ENCODE measurements around the gene NACA.
"Not testable (repeated sequence)": the region's sequence is repeated elsewhere in the genome, so short reads cannot be mapped to it uniquely, and the experiment has no call there.

NACA gene

GRCh38 chr12:56716458-56716857, 8.6 kb downstream of the NACA start:
- no peak for DNase-seq (ENCODE audit: low spot score)
- TF ChIP-seq, protein P1, sequence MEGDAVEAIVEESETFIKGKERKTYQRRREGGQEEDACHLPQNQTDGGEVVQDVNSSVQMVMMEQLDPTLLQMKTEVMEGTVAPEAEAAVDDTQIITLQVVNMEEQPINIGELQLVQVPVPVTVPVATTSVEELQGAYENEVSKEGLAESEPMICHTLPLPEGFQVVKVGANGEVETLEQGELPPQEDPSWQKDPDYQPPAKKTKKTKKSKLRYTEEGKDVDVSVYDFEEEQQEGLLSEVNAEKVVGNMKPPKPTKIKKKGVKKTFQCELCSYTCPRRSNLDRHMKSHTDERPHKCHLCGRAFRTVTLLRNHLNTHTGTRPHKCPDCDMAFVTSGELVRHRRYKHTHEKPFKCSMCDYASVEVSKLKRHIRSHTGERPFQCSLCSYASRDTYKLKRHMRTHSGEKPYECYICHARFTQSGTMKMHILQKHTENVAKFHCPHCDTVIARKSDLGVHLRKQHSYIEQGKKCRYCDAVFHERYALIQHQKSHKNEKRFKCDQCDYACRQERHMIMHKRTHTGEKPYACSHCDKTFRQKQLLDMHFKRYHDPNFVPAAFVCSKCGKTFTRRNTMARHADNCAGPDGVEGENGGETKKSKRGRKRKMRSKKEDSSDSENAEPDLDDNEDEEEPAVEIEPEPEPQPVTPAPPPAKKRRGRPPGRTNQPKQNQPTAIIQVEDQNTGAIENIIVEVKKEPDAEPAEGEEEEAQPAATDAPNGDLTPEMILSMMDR (conservative IDR thresholded peaks at IDR 0.05; ENCODE audit: low read depth): no peak
- H3K27ac ChIP-seq: peak overlapping the region; percentile 45
- ChIA-PET CTCF (interaction anchor here (0.5 kb wide), 1 partner anchor 101 kb away, joined by 5 read pairs; no protein-coding TSS in a partner anchor), POLR2A (ENCODE audit: low non-redundant PET) (interaction anchor here (0.7 kb wide), 1 partner anchor 29 kb away, joined by 8 read pairs; no protein-coding TSS in a partner anchor)

DNA sequence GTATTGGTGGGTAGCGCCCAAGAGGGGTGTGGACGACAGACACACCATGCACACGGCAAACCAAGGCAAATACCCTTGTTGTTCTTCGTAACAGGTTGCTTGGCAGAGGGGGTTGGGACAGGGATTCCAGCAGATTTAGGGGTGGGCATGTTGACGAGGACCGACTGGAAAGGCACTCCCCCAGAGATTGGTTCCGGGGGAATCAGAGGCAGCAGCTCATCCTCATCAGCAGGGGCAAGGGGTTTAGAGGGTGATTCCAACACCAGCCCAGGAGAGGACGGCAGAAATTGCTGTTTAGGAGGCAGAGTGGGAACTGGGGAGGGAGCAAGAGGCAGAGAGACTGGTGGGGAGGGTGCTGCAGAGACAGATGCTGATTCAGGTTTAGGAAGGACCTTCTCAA, 9.3 kb downstream of the NACA start:
- DNase-seq (ENCODE audit: low spot score): no peak
- POLR2A ChIA-PET (ENCODE audit: low non-redundant PET): no interaction called here
- peak overlapping the region; percentile 45 for H3K27ac ChIP-seq
- CTCF ChIA-PET: interaction anchor here (0.6 kb wide), 1 partner anchor 212 kb away, joined by 3 read pairs; no protein-coding TSS in a partner anchor
- TF ChIP-seq, protein P1 (conservative IDR thresholded peaks at IDR 0.05; ENCODE audit: low read depth): no peak

GRCh38 chr12:56714431-56714929, 10.6 kb downstream of the NACA start:
- POLR2A ChIA-PET (ENCODE audit: low non-redundant PET): no interaction called here
- TF ChIP-seq, protein P1 (conservative IDR thresholded peaks at IDR 0.05; ENCODE audit: low read depth): no peak
- DNase-seq (ENCODE audit: low spot score): no peak
- H3K27ac ChIP-seq: no peak overlapping the region
- CTCF ChIA-PET: no interaction called here

DNA sequence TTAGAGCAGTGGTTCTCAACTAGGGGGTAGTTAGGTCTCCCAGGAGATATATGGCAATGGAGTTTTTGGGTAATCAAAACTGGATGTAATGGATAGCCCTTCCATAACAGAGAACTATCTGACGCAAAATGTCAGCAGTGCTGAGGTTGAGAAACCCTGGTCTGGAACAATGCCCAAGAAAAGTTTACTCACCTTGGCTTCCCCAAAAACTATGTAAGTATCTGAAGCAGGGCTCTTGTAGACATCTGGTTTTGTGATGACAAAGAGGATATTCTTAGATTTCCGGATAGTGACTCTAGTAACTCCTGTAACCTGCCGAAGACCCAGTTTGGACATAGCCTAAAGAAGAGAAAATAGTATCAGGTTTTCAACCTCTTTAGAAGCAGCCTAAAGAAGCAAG, 11.8 kb downstream of the NACA start:
- no peak overlapping the region for H3K27ac ChIP-seq
- ChIA-PET CTCF (no interaction called here), POLR2A (ENCODE audit: low non-redundant PET) (no interaction called here)
- TF ChIP-seq, protein P1 (conservative IDR thresholded peaks at IDR 0.05; ENCODE audit: low read depth): no peak
- DNase-seq (ENCODE audit: low spot score): no peak

GRCh38 chr12:56709759-56710376, 15.2 kb downstream of the NACA start:
- DNase-seq (ENCODE audit: low spot score): no peak
- ChIA-PET CTCF (interaction anchor here (0.6 to 0.7 kb wide), 3 partner anchors 73 to 1532 kb away, joined by 3 to 5 read pairs (median 3); partner anchors contain the start of gene CNPY2), POLR2A (ENCODE audit: low non-redundant PET) (no interaction called here)
- peak overlapping the region; percentile 32 for H3K27ac ChIP-seq
- TF ChIP-seq, protein P1 (conservative IDR thresholded peaks at IDR 0.05; ENCODE audit: low read depth): no peak

GRCh38 chr12:56704522-56704921, 20.6 kb downstream of the NACA start:
- CTCF ChIA-PET; POLR2A ChIA-PET (ENCODE audit: low non-redundant PET); H3K27ac ChIP-seq; DNase-seq (ENCODE audit: low spot score): not testable (repeated sequence)

- TF ChIP-seq, protein P1 (conservative IDR thresholded peaks at IDR 0.05; ENCODE audit: low read depth): no peak
- no peak for DNase-seq (ENCODE audit: low spot score)
- POLR2A ChIA-PET (ENCODE audit: low non-redundant PET): no interaction called here
- CTCF ChIA-PET: no interaction called here
- H3K27ac ChIP-seq: no peak overlapping the region
Measured at GRCh38 chr12:56699020-56699661, 26.0 kb downstream of the NACA start.
